ENCODE measurements around the gene S100A1.

- TF ChIP-seq POLR2A (IDR thresholded peaks at IDR 0.05; ENCODE audit: low read depth, low read length) (no peak), SPI1 (IDR thresholded peaks at IDR 0.05; ENCODE audit: low read depth, low read length) (no peak), POLR2AphosphoS5 (IDR thresholded peaks at IDR 0.05; ENCODE audit: low read depth, low read length) (no peak)
These were observed 11.0 kb downstream of the S100A1 start for GRCh38 chr1:153639280-153639679.
